T-helper 2 cell treated with Interferon-gamma antibody and Interleukin-4, amounts not matched to agents 100 ng/mL and 5 ng/mL, for 36 hours (primary cell): ENCODE results near the gene ERF. TPM values are rescaled to one million over a fixed set of nuclear protein-coding genes. Genes with fewer than 3 reads are reported as not detected.
"Not testable (repeated sequence)": the region's sequence is repeated elsewhere in the genome, so short reads cannot be mapped to it uniquely, and the experiment has no call there.

Experiments used
- intact Hi-C: fragments of 100-400 bp; cut with micrococcal nuclease; formaldehyde crosslinking; loops from one replicate; pipeline ENCODE4 v1.15.1; 2023
- total RNA-seq: library from RNA; stranded (reverse); gene quantifications from 2 replicates; pipeline ENCODE4 v1.2.3, GENCODE V29; 2022

The ERF gene
- total RNA-seq, 1 donor from 2014 or later = 41.4 TPM

- intact Hi-C loops = no loop called here
Measured at GRCh38 chr19:42276284-42276683, 21.4 kb upstream of the ERF start.

GRCh38 chr19:42275517-42275916 lies 20.6 kb upstream of the ERF start:
- intact Hi-C loops = no loop called here

GRCh38 chr19:42275103-42275502 lies 20.2 kb upstream of the ERF start:
- intact Hi-C loops = no loop called here

- intact Hi-C loops = no loop called here
Measured at GRCh38 chr19:42274065-42274682, 19.2 kb upstream of the ERF start.

GRCh38 chr19:42273407-42274064 lies 18.6 kb upstream of the ERF start:
- intact Hi-C loops = no loop called here

GRCh38 chr19:42272989-42273406 lies 18.1 kb upstream of the ERF start:
- intact Hi-C loops = no loop called here

- intact Hi-C loops = no loop called here
Measured at GRCh38 chr19:42272535-42272897, 17.6 kb upstream of the ERF start.

GRCh38 chr19:42271861-42272534 lies 17.1 kb upstream of the ERF start:
- intact Hi-C loops = no loop called here

- intact Hi-C loops = no loop called here
Measured at GRCh38 chr19:42271045-42271419, 16.1 kb upstream of the ERF start.

- intact Hi-C loops = no loop called here
Measured at GRCh38 chr19:42270346-42271044, 15.6 kb upstream of the ERF start.

GRCh38 chr19:42269478-42270345 lies 14.8 kb upstream of the ERF start:
- intact Hi-C loops = no loop called here

- intact Hi-C loops = loop anchor here (1.0 kb wide), 6 partner anchors 11 to 137 kb away; partner anchors contain the start of genes ERF, POU2F2 and ZNF526
Measured at GRCh38 chr19:42268704-42269477, 14.0 kb upstream of the ERF start, which contains the start of gene CIC. Gene CIC (plus strand): TSS chr19:42269252. CDS start chr19:42271784, 2,532 bp downstream.

- intact Hi-C loops = loop anchor here (1.0 kb wide), 6 partner anchors 12 to 136 kb away; partner anchors contain the start of genes ERF, POU2F2 and ZNF526
Measured at GRCh38 chr19:42268142-42268703, 13.3 kb upstream of the ERF start.

GRCh38 chr19:42267644-42268141 lies 12.8 kb upstream of the ERF start:
- intact Hi-C loops = loop anchor here (1.0 kb wide), 6 partner anchors 12 to 135 kb away; partner anchors contain the start of genes ERF, POU2F2 and ZNF526

GRCh38 chr19:42266928-42267603 lies 12.1 kb upstream of the ERF start:
- intact Hi-C loops = not testable (repeated sequence)

- intact Hi-C loops = not testable (repeated sequence)
Measured at GRCh38 chr19:42266105-42266504, 11.2 kb upstream of the ERF start.

- intact Hi-C loops = no loop called here
Measured at GRCh38 chr19:42261763-42262162, 6.8 kb upstream of the ERF start.

- intact Hi-C loops = not testable (repeated sequence)
Measured at GRCh38 chr19:42257842-42258241, 2.9 kb upstream of the ERF start.
